Endothelial cell of umbilical vein (primary cell): Measurements from ENCODE around the gene CARNS1.

Source experiments
- EZH2 ChIP-seq: IDR thresholded peaks from 2 replicates; pipeline ENCODE4 v1.6.1; 2012; ENCODE audit warnings: borderline replicate concordance, low read depth, mild to moderate bottlenecking, moderate library complexity, low read length, inconsistent platforms; ENCODE audit not compliant: severe bottlenecking
- FOS ChIP-seq: IDR thresholded peaks from 2 replicates; pipeline ENCODE4 v1.6.1; 2011; ENCODE audit warnings: mild to moderate bottlenecking, low read length, moderate library complexity, borderline replicate concordance; ENCODE audit not compliant: insufficient read depth
- JUN ChIP-seq: IDR thresholded peaks from 2 replicates; pipeline ENCODE4 v1.6.1; 2011; ENCODE audit warnings: borderline replicate concordance, low read depth; ENCODE audit not compliant: insufficient read length, insufficient read depth
- MYC ChIP-seq: IDR thresholded peaks from one replicate; pipeline ENCODE4 v1.6.1; 2011; ENCODE audit warnings: mild to moderate bottlenecking, low read depth, low read length
- POLR2A ChIP-seq: IDR thresholded peaks from 2 replicates; pipeline ENCODE4 v1.6.1; 2012; ENCODE audit warnings: low read depth, mild to moderate bottlenecking, control low read depth, low read length
- POLR2AphosphoS5 ChIP-seq: IDR thresholded peaks from 2 replicates; pipeline ENCODE4 v1.6.1; 2012; ENCODE audit warnings: low read depth, mild to moderate bottlenecking, control low read depth, low read length, moderate library complexity; ENCODE audit not compliant: insufficient read depth
- TF ChIP-seq, protein P1 (sequence below), 2 donors: IDR thresholded peaks; 1 replicate in 1 of 2; 2 replicates in 1 of 2; pipeline ENCODE4 v1.5.1; 2011; ENCODE audit warnings: low read length in 2 of 2, mild to moderate bottlenecking in 2 of 2, moderate library complexity in 2 of 2, control low read depth in 1 of 2, inconsistent platforms in 1 of 2, low read depth in 1 of 2; ENCODE audit not compliant: insufficient read depth in 1 of 2; ENCODE audit errors: extremely low read depth in 1 of 2
- TF ChIP-seq, protein P2 (sequence below): IDR thresholded peaks from 2 replicates; pipeline ENCODE4 v1.6.1; 2011; ENCODE audit not compliant: insufficient read depth, insufficient read length

DNA sequence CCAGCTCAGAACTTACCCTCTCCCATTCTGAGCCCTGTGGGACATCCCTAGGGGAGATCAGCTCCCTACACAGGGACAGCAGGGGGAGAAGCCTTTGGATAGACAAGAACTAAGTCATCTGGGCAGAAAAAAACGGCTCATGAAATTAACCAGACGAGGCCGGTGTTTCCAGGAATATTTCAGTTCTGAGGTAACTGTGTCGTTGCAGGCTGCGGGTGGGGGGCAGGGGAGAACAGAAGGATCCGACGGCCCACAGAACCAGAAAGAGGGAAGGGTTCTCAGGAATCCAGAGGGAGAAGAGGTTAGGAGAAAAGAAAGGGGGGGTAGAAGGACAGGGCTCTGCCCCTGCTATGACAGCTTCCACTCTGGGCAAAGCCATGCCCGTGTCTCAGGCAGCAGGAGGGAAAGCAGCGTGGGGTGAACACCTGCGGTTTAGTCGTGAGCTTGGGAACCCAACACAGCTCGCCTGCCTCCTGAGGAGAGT is 45.6 kb upstream of the CARNS1 start:
- no peak for TF ChIP-seq POLR2A
- TF ChIP-seq MYC, result no peak
- TF ChIP-seq EZH2, result no peak
- TF ChIP-seq, protein P1, sequence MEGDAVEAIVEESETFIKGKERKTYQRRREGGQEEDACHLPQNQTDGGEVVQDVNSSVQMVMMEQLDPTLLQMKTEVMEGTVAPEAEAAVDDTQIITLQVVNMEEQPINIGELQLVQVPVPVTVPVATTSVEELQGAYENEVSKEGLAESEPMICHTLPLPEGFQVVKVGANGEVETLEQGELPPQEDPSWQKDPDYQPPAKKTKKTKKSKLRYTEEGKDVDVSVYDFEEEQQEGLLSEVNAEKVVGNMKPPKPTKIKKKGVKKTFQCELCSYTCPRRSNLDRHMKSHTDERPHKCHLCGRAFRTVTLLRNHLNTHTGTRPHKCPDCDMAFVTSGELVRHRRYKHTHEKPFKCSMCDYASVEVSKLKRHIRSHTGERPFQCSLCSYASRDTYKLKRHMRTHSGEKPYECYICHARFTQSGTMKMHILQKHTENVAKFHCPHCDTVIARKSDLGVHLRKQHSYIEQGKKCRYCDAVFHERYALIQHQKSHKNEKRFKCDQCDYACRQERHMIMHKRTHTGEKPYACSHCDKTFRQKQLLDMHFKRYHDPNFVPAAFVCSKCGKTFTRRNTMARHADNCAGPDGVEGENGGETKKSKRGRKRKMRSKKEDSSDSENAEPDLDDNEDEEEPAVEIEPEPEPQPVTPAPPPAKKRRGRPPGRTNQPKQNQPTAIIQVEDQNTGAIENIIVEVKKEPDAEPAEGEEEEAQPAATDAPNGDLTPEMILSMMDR (IDR thresholded peaks at IDR 0.05; ENCODE audit: extremely low read depth in 1 of 2, insufficient read depth in 1 of 2, low read depth in 1 of 2, low read length in 2 of 2), result no peak
- TF ChIP-seq POLR2AphosphoS5, result no peak
- TF ChIP-seq, protein P2, sequence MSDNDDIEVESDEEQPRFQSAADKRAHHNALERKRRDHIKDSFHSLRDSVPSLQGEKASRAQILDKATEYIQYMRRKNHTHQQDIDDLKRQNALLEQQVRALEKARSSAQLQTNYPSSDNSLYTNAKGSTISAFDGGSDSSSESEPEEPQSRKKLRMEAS, result no peak
- no peak for TF ChIP-seq FOS
- TF ChIP-seq JUN, result no peak
